Measurements from ENCODE around the gene PRR30. TPM values are rescaled to one million over a fixed set of nuclear protein-coding genes. Genes with fewer than 3 reads are reported as not detected.

The PRR30 gene
- total RNA-seq, 1 donor from 2014 or later, result not detected

Other genes starting within 250 kb of the PRR30 start
- 1.8 and 2.2 TPM in 2 replicates for gene MAPRE3, start 168.8 kb downstream of the PRR30 start, total RNA-seq
- gene TMEM214, start 106.4 kb downstream of the PRR30 start, total RNA-seq, result 96.3 and 102 TPM in 2 replicates
- 12.5 and 13.8 TPM in 2 replicates for gene AGBL5, start 87.7 kb downstream of the PRR30 start, total RNA-seq
- gene OST4, start 67.8 kb downstream of the PRR30 start, total RNA-seq, result 330 and 341 TPM in 2 replicates
- gene EMILIN1, start 60.8 kb downstream of the PRR30 start, total RNA-seq, result 0.87 and 0.94 TPM in 2 replicates
- 12.3 and 13.4 TPM in 2 replicates for gene KHK, start 52.6 kb downstream of the PRR30 start, total RNA-seq
- gene CGREF1, start 20.3 kb downstream of the PRR30 start, total RNA-seq, result 8.1 and 9.0 TPM in 2 replicates
- 1.2 and 1.5 TPM in 2 replicates for gene ABHD1, start 15.6 kb downstream of the PRR30 start, total RNA-seq
- 79.8 and 82.6 TPM in 2 replicates for gene PREB, start 4.8 kb downstream of the PRR30 start, total RNA-seq
- not detected in 2 replicates for gene TCF23, start 9.6 kb upstream of the PRR30 start, total RNA-seq
- 107 and 114 TPM in 2 replicates for gene ATRAID, start 72.6 kb upstream of the PRR30 start, total RNA-seq
- 70.7 and 73.9 TPM in 2 replicates for gene SLC5A6, start 72.9 kb upstream of the PRR30 start, total RNA-seq
- 141 and 146 TPM in 2 replicates for gene CAD, start 78.0 kb upstream of the PRR30 start, total RNA-seq
- 1.7 and 1.9 TPM in 2 replicates for gene SLC30A3, start 123.6 kb upstream of the PRR30 start, total RNA-seq
- not detected in 2 replicates for gene DNAJC5G, start 136.0 kb upstream of the PRR30 start, total RNA-seq
- 0.21 and 0.25 TPM in 2 replicates for gene TRIM54, start 143.0 kb upstream of the PRR30 start, total RNA-seq
- 0.94 and 1.3 TPM in 2 replicates for gene UCN, start 169.0 kb upstream of the PRR30 start, total RNA-seq
- gene MPV17, start 183.7 kb upstream of the PRR30 start, total RNA-seq, result 80.4 and 82.6 TPM in 2 replicates
- 65.8 and 66.9 TPM in 2 replicates for gene GTF3C2, start 217.4 kb upstream of the PRR30 start, total RNA-seq
- 43.4 and 44.8 TPM in 2 replicates for gene EIF2B4, start 230.9 kb upstream of the PRR30 start, total RNA-seq
- gene SNX17, start 231.2 kb upstream of the PRR30 start, total RNA-seq, result 117 and 120 TPM in 2 replicates
- gene ZNF513, start 241.3 kb upstream of the PRR30 start, total RNA-seq, result 11.7 and 12.8 TPM in 2 replicates